ENCODE results near the gene PLPPR5.
A peak's percentile ranks its signal among the peaks of the same experiment; 100 is the strongest.

The PLPPR5 gene

GRCh38 chr1:98849969-98850636 is 154.6 kb downstream of the PLPPR5 start:
- DNase-seq (ENCODE audit: low spot score), result peak; percentile 6

- DNase-seq (ENCODE audit: low spot score), result no peak
Measured at GRCh38 chr1:98842241-98842640, 162.4 kb downstream of the PLPPR5 start.

All from CD4-positive, alpha-beta T cell treated with Interleukin-6 at 100 ng/mL for 8 hours (primary cell).